HG02610 (cell line): ENCODE measurements around the gene PRR30.
"Not testable (repeated sequence)": the region's sequence is repeated elsewhere in the genome, so short reads cannot be mapped to it uniquely, and the experiment has no call there.

ENCODE experiments used
- ATAC-seq: cut with Tn5 transposase; IDR thresholded peaks from one replicate; pipeline ENCODE4 v1.9.1; 2021; ENCODE audit warnings: mild to moderate bottlenecking, moderate library complexity; ENCODE audit not compliant: unreplicated experiment

PRR30 gene

GRCh38 chr2:27130396-27130795 lies 8.8 kb downstream of the PRR30 start:
- ATAC-seq: no peak

- no peak for ATAC-seq
Measured at GRCh38 chr2:27128668-27129571, 10.3 kb downstream of the PRR30 start.

DNA sequence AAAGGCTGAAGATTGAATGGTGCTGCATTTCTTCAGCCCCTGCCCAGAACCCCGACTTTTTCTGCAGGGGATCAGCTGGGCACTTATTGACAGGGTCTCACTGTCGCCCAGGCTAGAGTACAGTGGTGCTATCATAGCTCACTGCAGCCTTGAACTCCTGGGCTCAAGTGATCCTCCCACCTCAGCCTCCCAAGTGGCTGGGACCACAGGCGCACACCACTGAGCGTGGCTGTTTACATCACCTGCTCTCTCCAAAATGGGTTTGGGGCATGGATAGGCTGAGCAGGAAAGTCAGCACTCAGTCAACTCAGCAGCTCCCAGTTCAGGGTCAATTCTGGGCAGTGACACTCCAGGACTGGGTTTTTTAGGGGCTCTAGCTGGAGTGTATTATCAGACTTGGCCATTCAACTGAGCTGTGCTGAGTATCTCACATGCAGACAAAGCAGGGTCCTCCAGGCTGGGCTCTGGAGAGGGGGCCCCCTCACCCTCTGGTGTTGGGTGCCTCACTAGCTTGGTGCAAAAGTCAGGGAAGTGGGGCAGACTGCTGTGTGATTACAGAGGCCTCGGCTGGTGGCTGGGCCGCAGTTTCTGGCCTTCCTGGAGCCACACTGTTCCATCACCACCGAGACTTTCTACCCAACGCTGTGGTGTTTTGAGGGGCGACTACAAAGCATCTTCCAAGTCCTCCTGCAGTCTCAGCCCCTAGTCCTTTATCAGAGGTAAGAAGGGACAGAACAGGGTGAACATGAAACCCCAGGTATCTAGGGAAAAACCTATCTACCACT lies 11.1 kb downstream of the PRR30 start:
- ATAC-seq: no peak

- no peak for ATAC-seq
Measured at GRCh38 chr2:27126252-27126710, 12.9 kb downstream of the PRR30 start.

- ATAC-seq: no peak
Measured at GRCh38 chr2:27125104-27125503, 14.1 kb downstream of the PRR30 start.

- ATAC-seq: peak; percentile 66
Measured at GRCh38 chr2:27123302-27124150, 15.7 kb downstream of the PRR30 start, which contains the start of gene ABHD1. ABHD1 (plus strand) TSS chr2:27123815; CDS start chr2:27123949, 134 bp downstream.

GRCh38 chr2:27122791-27123190 lies 16.4 kb downstream of the PRR30 start:
- no peak for ATAC-seq

- ATAC-seq: no peak
Measured at GRCh38 chr2:27121906-27122305, 17.3 kb downstream of the PRR30 start.

DNA sequence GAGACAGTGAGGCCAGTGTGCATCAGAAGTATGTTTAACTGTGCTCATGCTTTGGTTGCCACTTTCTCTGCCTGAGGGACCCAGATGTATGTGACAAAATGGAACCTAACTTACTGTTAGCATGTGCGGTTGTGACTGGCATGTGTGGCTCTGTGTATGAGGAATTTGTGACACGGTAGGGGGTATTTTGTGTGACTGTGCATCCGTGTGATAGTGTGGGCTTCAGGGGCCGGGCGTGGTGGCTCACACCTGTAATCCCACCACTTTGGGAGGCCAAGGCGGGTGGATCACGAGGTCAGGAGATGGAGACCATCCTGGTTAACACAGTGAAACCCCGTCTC lies 19.9 kb downstream of the PRR30 start:
- not testable (repeated sequence) for ATAC-seq

DNA sequence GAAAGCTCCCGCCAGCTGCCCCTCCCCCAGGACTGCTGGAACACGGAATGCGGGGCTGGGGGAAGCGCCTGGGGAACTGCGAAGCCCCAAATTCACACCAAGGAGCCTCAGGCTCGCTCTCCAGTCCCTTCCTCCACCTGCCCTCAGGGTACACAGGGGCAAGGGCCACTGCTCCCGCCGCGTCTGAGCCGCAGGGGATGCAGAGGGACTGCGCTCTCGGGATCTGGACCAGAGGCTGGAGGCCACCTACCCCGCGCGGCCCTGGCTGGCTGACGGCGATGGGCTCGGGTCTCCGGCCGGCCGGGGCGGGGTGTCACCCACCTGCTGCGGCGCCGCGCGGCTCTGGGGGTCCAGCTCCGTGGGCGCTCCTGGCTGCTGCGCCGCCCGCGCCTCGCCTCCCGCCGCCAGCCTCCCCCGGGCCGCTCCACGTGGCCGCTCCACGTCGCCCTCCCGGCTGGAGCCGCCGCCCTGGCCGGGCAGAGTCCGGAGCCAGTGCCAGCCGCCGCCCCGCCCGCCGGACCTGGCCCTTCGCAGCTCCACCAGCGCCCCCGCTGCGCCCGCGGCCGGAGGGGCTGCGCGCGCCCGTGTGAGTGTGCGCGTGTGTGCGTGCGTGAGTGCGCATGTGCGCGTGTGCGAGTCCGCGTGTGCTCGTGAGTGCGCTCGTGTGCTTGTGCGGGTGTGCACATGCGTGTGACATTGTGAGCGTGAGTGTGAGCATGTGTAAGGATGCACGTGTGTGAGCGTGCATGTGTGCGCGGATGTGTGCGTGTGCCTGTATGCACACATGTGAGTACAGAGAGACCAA lies 20.5 kb downstream of the PRR30 start, which contains the start of gene CGREF1:
TSS of gene CGREF1 (minus strand) at position 604 of the 805 bp plus-strand sequence. CDS start 14,762 bp downstream, outside the sequence.
- ATAC-seq: no peak

DNA sequence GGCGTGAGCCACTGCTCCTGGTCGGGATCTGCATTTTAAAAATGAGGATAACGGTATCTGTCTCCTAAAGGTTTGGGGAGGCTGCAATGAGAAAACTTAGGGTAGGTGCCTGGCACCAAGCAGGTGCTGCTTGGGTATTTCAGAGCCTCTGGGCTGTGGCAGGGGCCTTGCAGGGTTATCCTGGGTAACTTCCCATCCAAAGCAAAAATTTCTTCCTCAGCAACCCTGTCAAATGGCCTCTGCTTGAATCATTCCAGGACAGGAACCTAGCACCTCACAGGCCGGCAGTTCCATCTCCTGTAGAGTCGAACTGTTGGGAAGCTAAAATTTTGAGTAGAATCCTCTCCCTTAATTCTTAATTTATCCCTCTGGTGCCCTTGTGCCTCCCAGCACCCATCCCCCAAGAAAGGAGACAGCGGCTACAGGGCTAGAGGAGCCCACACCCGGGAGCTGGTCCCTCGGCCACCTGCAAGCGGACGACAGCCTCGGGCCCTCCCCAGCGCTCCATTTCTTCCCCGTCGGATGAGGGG lies 21.1 kb downstream of the PRR30 start:
- no peak for ATAC-seq

- ATAC-seq: no peak
Measured at GRCh38 chr2:27115519-27115918, 23.7 kb downstream of the PRR30 start.

- not testable (repeated sequence) for ATAC-seq
Measured at GRCh38 chr2:27111392-27112078, 27.7 kb downstream of the PRR30 start.

DNA sequence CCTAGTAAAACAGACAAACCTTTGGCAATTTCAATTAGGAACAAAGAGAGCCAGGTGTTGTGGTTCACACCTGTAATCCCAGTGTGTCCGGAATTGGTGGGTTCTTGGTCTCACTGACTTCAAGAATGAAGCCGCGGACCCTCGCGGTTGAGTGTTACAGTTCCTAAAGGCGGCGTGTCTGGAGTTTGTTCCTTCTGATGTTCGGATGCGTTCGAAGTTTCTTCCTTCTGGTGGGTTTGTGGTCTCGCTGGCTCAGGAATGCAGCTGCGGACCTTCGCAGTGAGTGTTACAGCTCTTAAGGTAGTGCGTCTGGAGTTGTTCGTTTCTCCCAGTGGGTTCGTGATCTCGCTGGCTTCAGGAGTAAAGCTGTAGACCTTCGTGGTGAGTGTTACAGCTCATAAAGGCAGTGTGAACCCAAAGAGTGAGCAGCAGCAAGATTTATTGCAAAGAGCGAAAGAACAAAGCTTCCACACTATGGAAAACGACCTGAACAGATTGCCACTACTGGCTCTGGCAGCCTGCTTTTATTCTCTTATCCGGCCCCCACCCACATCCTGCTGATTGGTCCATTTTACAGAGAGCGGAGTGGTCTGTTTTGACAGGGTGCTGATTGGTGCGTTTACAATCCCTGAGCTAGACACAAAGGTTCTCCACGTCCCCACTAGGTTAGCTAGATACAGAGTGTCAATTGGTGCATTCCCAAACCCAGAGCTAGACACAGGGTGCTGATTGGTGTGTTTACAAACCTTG lies 28.4 kb downstream of the PRR30 start:
- not testable (repeated sequence) for ATAC-seq

GRCh38 chr2:27109083-27109482 lies 30.1 kb downstream of the PRR30 start:
- ATAC-seq: no peak

GRCh38 chr2:27108221-27108620 lies 31.0 kb downstream of the PRR30 start:
- no peak for ATAC-seq

DNA sequence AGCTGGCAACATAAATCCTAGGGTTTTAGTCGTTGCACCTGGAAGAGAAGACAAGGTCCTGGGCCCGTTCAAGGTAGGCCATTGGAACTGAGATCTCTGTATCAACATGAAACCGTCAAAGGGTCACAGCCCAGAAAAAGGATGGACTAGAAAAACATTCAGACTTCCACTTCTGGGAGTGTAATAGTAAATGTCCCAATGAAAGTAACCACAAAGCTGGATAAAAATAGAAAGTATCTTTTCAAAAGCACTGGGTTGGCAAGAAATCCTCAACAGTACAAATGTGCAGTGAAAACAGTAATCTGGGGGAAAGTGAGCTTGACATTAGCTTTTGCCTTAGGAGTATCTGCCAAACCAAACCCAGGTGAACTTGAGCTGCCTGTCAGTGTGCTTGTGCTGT lies 33.2 kb downstream of the PRR30 start:
- no peak for ATAC-seq

DNA sequence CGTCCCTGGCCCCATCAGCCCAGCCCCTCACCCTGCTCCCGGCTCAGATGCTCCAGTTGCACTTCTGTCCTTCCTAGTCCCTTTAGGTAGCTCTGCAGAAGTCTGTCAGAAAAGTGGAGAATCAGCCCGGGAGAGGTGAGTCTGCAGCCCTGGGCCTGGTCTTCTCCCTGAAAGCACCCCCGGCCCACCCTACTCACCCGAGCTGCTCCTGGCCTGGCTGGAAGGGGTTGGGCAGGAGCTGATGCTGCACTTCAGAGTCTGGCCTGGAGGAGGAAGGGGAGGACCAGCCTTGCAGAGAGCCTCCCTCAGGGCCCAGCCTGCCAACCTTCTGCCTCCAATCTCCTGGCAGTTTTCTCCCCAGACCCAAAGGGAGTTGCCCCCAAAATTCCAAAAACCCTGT lies 36.9 kb downstream of the PRR30 start:
- no peak for ATAC-seq
